SK-N-SH (cell line): ENCODE data around the gene ACOT12. TPM values are rescaled to one million over a fixed set of nuclear protein-coding genes. Genes with fewer than 3 reads are reported as not detected.

ENCODE experiments used
- CTCF ChIA-PET: fragments of 300-600, 350-600 bp; formaldehyde crosslinking; extraction: SDS; loops from one replicate; lab custom pipeline; 2021; lab: Yijun Ruan, JAX
- POLR2A ChIA-PET: fragments of 350-600 bp; sonication (Branson Sonifier 250); formaldehyde crosslinking; extraction: SDS; loops from one replicate; lab custom pipeline; 2020; ENCODE audit warnings: antibody characterized with exemption, inconsistent platforms; lab: Yijun Ruan, JAX
- DNase-seq: peaks from one replicate; pipeline ENCODE4 v3.0.0; 2012
- H2AFZ ChIP-seq: fragments of 200-600 bp; sonication (generic); 2 replicates; pipeline ENCODE4 v1.8.1; 2016; ENCODE audit warnings: antibody characterized with exemption, mild to moderate bottlenecking, low read depth
- H3F3A ChIP-seq: fragments of 200-600 bp; sonication (generic); replicated peaks from 2 replicates; pipeline ENCODE3; 2016; ENCODE audit warnings: antibody characterized with exemption, mild to moderate bottlenecking; ENCODE audit not compliant: insufficient read depth
- H3K27ac ChIP-seq, 2 experiments: fragments of 200-500 bp in 1 of 2; fragments of 200-600 bp in 1 of 2; sonication (Bioruptor generic) in 1 of 2; sonication (generic), shearing (Covaris generic) in 1 of 2; 2 replicates each; pipeline versions ENCODE4 v1.5.1 to v1.6.1; 2014 to 2016; ENCODE audit warnings: low read depth in 2 of 2, inconsistent platforms in 1 of 2, low read length in 1 of 2, mild to moderate bottlenecking in 1 of 2, mixed read lengths in 1 of 2
- H3K27me3 ChIP-seq: fragments of 200-600 bp; sonication (generic), shearing (Covaris generic); 2 replicates; pipeline ENCODE4 v1.6.1; 2016; ENCODE audit warnings: mixed run types; ENCODE audit not compliant: insufficient read depth
- H3K36me3 ChIP-seq, 2 experiments: fragments of 200-500 bp in 1 of 2; fragments of 200-600 bp in 1 of 2; sonication (Bioruptor generic) in 1 of 2; sonication (generic) in 1 of 2; replicated peaks in 1 of 2; 2 replicates each; pipeline versions ENCODE3 to v1.5.1; 2014 to 2016; ENCODE audit warnings: low read length in 1 of 2, mild to moderate bottlenecking in 1 of 2; ENCODE audit not compliant: insufficient read depth in 2 of 2, control insufficient read depth in 1 of 2
- H3K4me1 ChIP-seq, 2 experiments: fragments of 200-500 bp in 1 of 2; fragments of 200-600 bp in 1 of 2; sonication (Bioruptor generic) in 1 of 2; sonication (generic), shearing (Covaris generic) in 1 of 2; 2 replicates each; pipeline versions ENCODE4 v1.5.1 to v1.6.1; 2014 to 2016; ENCODE audit warnings: low read depth in 1 of 2, low read length in 1 of 2, mixed run types in 1 of 2; ENCODE audit not compliant: insufficient read depth in 2 of 2, control insufficient read depth in 1 of 2
- H3K4me2 ChIP-seq: fragments of 200-600 bp; sonication (generic), shearing (Covaris generic); 2 replicates; pipeline ENCODE4 v1.6.1; 2017; ENCODE audit warnings: mixed run types
- H3K4me3 ChIP-seq, 2 experiments: fragments of 200-500 bp in 1 of 2; fragments of 200-600 bp in 1 of 2; sonication (Bioruptor generic) in 1 of 2; sonication (generic), shearing (Covaris generic) in 1 of 2; 2 replicates each; pipeline versions ENCODE4 v1.5.1 to v1.8.1; 2014 to 2016; ENCODE audit warnings: low read depth in 2 of 2, inconsistent platforms in 1 of 2, low read length in 1 of 2, mild to moderate bottlenecking in 1 of 2, mixed read lengths in 1 of 2, moderate library complexity in 1 of 2
- H3K79me2 ChIP-seq: fragments of 200-600 bp; sonication (generic); 2 replicates; pipeline ENCODE4 v1.8.1; 2017; ENCODE audit warnings: mild to moderate bottlenecking; ENCODE audit not compliant: insufficient read depth
- H3K9ac ChIP-seq: fragments of 200-600 bp; sonication (generic); 2 replicates; pipeline ENCODE4 v1.6.1; 2017; ENCODE audit warnings: mixed run types
- H3K9me2 ChIP-seq: fragments of 200-600 bp; sonication (generic); 2 replicates; pipeline ENCODE4 v1.6.1; 2017; ENCODE audit warnings: mixed run types
- H3K9me3 ChIP-seq: fragments of 200-600 bp; sonication (generic); 2 replicates; pipeline ENCODE4 v1.6.1; 2017; ENCODE audit warnings: mixed run types, mild to moderate bottlenecking, moderate library complexity
- H4K20me1 ChIP-seq: fragments of 200-600 bp; sonication (generic); 2 replicates; pipeline ENCODE4 v1.6.1; 2017; ENCODE audit warnings: mild to moderate bottlenecking, mixed run types; ENCODE audit not compliant: insufficient read depth
- CHD2 ChIP-seq: fragments of 150-350 bp; IDR thresholded peaks from 2 replicates; pipeline ENCODE4 v1.6.1; 2018; ENCODE audit warnings: low read length; ENCODE audit not compliant: partially characterized antibody
- EP300 ChIP-seq, 2 experiments: IDR thresholded peaks; 2 replicates each; pipeline versions ENCODE4 v1.4.0 to v1.6.1; 2012; ENCODE audit warnings: borderline replicate concordance in 1 of 2, low read depth in 1 of 2, low read length in 1 of 2
- FOSL2 ChIP-seq: IDR thresholded peaks from 2 replicates; pipeline ENCODE4 v1.4.0; 2012; ENCODE audit warnings: low read depth, mild to moderate bottlenecking, moderate library complexity, borderline replicate concordance
- FOXM1 ChIP-seq: IDR thresholded peaks from 2 replicates; pipeline ENCODE4 v1.4.0; 2012; ENCODE audit warnings: low read depth, mild to moderate bottlenecking
- MXI1 ChIP-seq: IDR thresholded peaks from 2 replicates; pipeline ENCODE4 v1.6.1; 2012; ENCODE audit warnings: mild to moderate bottlenecking, low read depth, low read length, improper control_type of control experiment
- RFX5 ChIP-seq: IDR thresholded peaks from 2 replicates; pipeline ENCODE4 v1.6.1; 2012; ENCODE audit warnings: mild to moderate bottlenecking, improper control_type of control experiment, low read length
- TCF12 ChIP-seq: IDR thresholded peaks from 2 replicates; pipeline ENCODE4 v1.4.0; 2012
- TEAD4 ChIP-seq: IDR thresholded peaks from 2 replicates; pipeline ENCODE4 v1.4.0; 2012; ENCODE audit warnings: mild to moderate bottlenecking, borderline replicate concordance; ENCODE audit not compliant: insufficient read depth
- YY1 ChIP-seq: IDR thresholded peaks from 2 replicates; pipeline ENCODE4 v1.4.0; 2012; ENCODE audit warnings: low read depth, mild to moderate bottlenecking
- WGBS: methylation state at CpG from one replicate; pipeline ENCODE4 v1.1.6; 2017; ENCODE audit warnings: low lambda C conversion rate; 5-methylcytosine and 5-hydroxymethylcytosine counted together
- polyA plus RNA-seq, 3 experiments: library from polyadenylated mRNA; depleted of rRNA; stranded (reverse); fragments of >200 nt; gene quantifications; 2 replicates each; pipeline ENCODE4 v1.2.3, GENCODE V29; 2012
- TF ChIP-seq, protein P1 (sequence below): IDR thresholded peaks from 2 replicates; pipeline ENCODE4 v1.4.0; 2012; ENCODE audit warnings: low read depth, borderline replicate concordance
- TF ChIP-seq, protein P2 (sequence below): fragments of 150-350 bp; IDR thresholded peaks from 2 replicates; pipeline ENCODE4 v1.6.1; 2017; ENCODE audit warnings: antibody characterized with exemption, low read length, low read depth, borderline replicate concordance
- TF ChIP-seq, protein P3 (sequence below): IDR thresholded peaks from 2 replicates; pipeline ENCODE4; 2012
- TF ChIP-seq, protein P4 (sequence below): IDR thresholded peaks from 2 replicates; pipeline ENCODE4 v1.6.1; 2012; ENCODE audit warnings: mild to moderate bottlenecking, low read depth, low read length, moderate library complexity
- TF ChIP-seq, protein P5 (sequence below): fragments of 200-600 bp; sonication (generic); IDR thresholded peaks from 2 replicates; pipeline ENCODE4 v1.6.1; 2017; ENCODE audit warnings: antibody characterized with exemption, mild to moderate bottlenecking, moderate library complexity

Gene ACOT12
- polyA plus RNA-seq, 1 of the 3 experiments (the other 2 are of a cell fraction), result 0.07 TPM

DNA sequence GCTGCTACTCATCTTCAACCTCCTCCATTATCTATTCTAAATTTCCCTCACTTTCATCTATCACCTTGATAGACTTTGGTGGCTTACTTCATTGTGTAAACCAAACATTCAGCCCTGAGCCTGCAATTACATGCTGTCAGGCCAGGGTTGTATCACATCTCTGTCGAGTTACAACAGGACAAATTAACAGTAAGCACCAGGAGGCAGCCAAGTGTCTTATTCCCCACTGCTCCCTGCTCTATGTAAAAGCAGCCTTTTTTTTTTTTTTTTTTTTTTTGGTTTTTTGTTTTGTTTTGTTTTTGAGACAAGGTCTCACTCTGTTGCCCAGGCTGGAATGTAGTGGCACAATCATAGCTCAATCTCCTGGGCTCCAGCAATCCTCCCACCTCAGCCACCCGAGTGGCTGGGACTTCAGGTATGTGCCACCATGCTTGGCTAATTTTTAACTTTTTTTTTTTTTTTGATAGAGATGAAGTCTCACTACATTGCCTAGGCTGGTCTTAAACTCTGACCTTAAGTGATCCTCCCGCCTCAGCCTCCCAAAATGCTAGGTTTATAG is 107.8 kb downstream of the ACOT12 start:
- TF ChIP-seq MXI1, result no peak
- TF ChIP-seq FOXM1, result no peak
- TF ChIP-seq CHD2, result no peak
- TF ChIP-seq TEAD4, result no peak
- no peak for TF ChIP-seq FOSL2
- TF ChIP-seq, protein P1, sequence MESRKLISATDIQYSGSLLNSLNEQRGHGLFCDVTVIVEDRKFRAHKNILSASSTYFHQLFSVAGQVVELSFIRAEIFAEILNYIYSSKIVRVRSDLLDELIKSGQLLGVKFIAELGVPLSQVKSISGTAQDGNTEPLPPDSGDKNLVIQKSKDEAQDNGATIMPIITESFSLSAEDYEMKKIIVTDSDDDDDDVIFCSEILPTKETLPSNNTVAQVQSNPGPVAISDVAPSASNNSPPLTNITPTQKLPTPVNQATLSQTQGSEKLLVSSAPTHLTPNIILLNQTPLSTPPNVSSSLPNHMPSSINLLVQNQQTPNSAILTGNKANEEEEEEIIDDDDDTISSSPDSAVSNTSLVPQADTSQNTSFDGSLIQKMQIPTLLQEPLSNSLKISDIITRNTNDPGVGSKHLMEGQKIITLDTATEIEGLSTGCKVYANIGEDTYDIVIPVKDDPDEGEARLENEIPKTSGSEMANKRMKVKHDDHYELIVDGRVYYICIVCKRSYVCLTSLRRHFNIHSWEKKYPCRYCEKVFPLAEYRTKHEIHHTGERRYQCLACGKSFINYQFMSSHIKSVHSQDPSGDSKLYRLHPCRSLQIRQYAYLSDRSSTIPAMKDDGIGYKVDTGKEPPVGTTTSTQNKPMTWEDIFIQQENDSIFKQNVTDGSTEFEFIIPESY, result no peak
- no peak for TF ChIP-seq TCF12
- TF ChIP-seq, protein P2, sequence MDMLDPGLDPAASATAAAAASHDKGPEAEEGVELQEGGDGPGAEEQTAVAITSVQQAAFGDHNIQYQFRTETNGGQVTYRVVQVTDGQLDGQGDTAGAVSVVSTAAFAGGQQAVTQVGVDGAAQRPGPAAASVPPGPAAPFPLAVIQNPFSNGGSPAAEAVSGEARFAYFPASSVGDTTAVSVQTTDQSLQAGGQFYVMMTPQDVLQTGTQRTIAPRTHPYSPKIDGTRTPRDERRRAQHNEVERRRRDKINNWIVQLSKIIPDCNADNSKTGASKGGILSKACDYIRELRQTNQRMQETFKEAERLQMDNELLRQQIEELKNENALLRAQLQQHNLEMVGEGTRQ, result no peak
- no peak for TF ChIP-seq YY1
- TF ChIP-seq, protein P3, sequence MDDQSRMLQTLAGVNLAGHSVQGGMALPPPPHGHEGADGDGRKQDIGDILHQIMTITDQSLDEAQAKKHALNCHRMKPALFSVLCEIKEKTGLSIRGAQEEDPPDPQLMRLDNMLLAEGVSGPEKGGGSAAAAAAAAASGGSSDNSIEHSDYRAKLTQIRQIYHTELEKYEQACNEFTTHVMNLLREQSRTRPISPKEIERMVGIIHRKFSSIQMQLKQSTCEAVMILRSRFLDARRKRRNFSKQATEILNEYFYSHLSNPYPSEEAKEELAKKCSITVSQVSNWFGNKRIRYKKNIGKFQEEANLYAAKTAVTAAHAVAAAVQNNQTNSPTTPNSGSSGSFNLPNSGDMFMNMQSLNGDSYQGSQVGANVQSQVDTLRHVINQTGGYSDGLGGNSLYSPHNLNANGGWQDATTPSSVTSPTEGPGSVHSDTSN, result no peak
- Histone ChIP-seq H2AFZ (no peak overlapping the region), H3K9me2 (no peaks in the 10 kb centered on the region), H3K4me3 (no peak overlapping the region), H3K9ac (no peak overlapping the region), H3K27me3 (no peaks in the 10 kb centered on the region), H3K9me3 (no peaks in the 10 kb centered on the region), H3F3A (no peaks in the 10 kb centered on the region), H3K27ac (no peak overlapping the region), H3K4me1 (no peaks in the 10 kb centered on the region), H4K20me1 (no peaks in the 10 kb centered on the region), H3K79me2 (peaks cover 34% of the 10 kb centered on the region; the same call in 1 of the 2 replicates), H3K36me3 (peaks cover 0 to 2% of the 10 kb centered on the region in 2 experiments), H3K4me2 (no peak overlapping the region)
- POLR2A ChIA-PET, result no interaction called here
- WGBS, result 63% methylated on average over 3 of the region's 3 CpGs
- CTCF ChIA-PET, result interaction anchor here (1.0 to 3.5 kb wide), 2 partner anchors 13 to 46 kb away, joined by 3 to 19 read pairs; no protein-coding TSS in a partner anchor
- DNase-seq, result no peak

DNA sequence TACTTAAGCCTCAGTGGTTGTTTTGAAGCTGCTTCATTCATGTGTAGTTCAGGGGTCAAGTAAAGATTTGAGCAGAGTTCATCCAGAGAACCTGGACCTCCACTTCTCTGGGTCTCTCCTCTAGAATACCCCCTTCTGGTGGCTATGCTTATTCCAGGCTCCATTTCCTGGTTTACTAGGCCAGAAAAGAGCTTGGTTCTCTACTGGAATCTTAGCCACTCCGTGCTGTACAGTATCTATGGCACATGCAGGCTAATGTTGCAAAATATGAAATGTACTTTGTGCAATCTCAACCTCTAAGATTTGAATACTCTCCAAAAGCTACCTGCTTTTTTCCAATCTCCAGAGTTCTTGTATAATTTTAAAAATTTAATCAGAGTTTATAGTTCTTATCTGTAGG is 110.0 kb downstream of the ACOT12 start:
- Histone ChIP-seq H2AFZ (no peak overlapping the region), H3K4me3 (no peak overlapping the region), H3F3A (no peaks in the 10 kb centered on the region), H3K27me3 (no peaks in the 10 kb centered on the region), H4K20me1 (no peaks in the 10 kb centered on the region), H3K27ac (no peak overlapping the region), H3K9me2 (no peaks in the 10 kb centered on the region), H3K4me2 (no peak overlapping the region), H3K9ac (no peak overlapping the region), H3K79me2 (peaks cover 25% of the 10 kb centered on the region; the same call in 1 of the 2 replicates), H3K36me3 (peaks cover 0 to 2% of the 10 kb centered on the region in 2 experiments), H3K4me1 (no peaks in the 10 kb centered on the region), H3K9me3 (no peaks in the 10 kb centered on the region)
- no peak for DNase-seq
- ChIA-PET CTCF (interaction anchor here (0.7 to 1.3 kb wide), 2 partner anchors 15 to 78 kb away, joined by 3 to 5 read pairs; no protein-coding TSS in a partner anchor), POLR2A (no interaction called here)
- TF ChIP-seq, protein P4, sequence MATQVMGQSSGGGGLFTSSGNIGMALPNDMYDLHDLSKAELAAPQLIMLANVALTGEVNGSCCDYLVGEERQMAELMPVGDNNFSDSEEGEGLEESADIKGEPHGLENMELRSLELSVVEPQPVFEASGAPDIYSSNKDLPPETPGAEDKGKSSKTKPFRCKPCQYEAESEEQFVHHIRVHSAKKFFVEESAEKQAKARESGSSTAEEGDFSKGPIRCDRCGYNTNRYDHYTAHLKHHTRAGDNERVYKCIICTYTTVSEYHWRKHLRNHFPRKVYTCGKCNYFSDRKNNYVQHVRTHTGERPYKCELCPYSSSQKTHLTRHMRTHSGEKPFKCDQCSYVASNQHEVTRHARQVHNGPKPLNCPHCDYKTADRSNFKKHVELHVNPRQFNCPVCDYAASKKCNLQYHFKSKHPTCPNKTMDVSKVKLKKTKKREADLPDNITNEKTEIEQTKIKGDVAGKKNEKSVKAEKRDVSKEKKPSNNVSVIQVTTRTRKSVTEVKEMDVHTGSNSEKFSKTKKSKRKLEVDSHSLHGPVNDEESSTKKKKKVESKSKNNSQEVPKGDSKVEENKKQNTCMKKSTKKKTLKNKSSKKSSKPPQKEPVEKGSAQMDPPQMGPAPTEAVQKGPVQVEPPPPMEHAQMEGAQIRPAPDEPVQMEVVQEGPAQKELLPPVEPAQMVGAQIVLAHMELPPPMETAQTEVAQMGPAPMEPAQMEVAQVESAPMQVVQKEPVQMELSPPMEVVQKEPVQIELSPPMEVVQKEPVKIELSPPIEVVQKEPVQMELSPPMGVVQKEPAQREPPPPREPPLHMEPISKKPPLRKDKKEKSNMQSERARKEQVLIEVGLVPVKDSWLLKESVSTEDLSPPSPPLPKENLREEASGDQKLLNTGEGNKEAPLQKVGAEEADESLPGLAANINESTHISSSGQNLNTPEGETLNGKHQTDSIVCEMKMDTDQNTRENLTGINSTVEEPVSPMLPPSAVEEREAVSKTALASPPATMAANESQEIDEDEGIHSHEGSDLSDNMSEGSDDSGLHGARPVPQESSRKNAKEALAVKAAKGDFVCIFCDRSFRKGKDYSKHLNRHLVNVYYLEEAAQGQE, result no peak
- TF ChIP-seq RFX5, result no peak
- no peak for TF ChIP-seq EP300 (IDR thresholded peaks at IDR 0.05; ENCODE audit: borderline replicate concordance in 1 of 2, low read depth in 1 of 2, low read length in 1 of 2)
- no peak for TF ChIP-seq TCF12
- TF ChIP-seq, protein P5, sequence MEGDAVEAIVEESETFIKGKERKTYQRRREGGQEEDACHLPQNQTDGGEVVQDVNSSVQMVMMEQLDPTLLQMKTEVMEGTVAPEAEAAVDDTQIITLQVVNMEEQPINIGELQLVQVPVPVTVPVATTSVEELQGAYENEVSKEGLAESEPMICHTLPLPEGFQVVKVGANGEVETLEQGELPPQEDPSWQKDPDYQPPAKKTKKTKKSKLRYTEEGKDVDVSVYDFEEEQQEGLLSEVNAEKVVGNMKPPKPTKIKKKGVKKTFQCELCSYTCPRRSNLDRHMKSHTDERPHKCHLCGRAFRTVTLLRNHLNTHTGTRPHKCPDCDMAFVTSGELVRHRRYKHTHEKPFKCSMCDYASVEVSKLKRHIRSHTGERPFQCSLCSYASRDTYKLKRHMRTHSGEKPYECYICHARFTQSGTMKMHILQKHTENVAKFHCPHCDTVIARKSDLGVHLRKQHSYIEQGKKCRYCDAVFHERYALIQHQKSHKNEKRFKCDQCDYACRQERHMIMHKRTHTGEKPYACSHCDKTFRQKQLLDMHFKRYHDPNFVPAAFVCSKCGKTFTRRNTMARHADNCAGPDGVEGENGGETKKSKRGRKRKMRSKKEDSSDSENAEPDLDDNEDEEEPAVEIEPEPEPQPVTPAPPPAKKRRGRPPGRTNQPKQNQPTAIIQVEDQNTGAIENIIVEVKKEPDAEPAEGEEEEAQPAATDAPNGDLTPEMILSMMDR, result no peak
- 90% methylated on average over 1 of the region's 1 CpG for WGBS
